H1 (cell line): ENCODE measurements around the gene CCDC175.

Experiments
- CHD2 ChIP-seq: IDR thresholded peaks from 2 replicates; pipeline ENCODE4 v1.6.1; 2012; ENCODE audit warnings: low read length, improper control_type of control experiment
- CTCF ChIP-seq, 3 experiments: IDR thresholded peaks; 1 replicate in 2 of 3; 2 replicates in 1 of 3; pipeline versions ENCODE4 v1.5.1 to v1.6.1; 2011; ENCODE audit warnings: low read length in 3 of 3, mild to moderate bottlenecking in 3 of 3, inconsistent platforms in 2 of 3, low read depth in 1 of 3, moderate library complexity in 1 of 3; ENCODE audit not compliant: insufficient read depth in 1 of 3; ENCODE audit errors: control extremely low read depth in 1 of 3
- EP300 ChIP-seq, 2 experiments: IDR thresholded peaks; 1 replicate in 1 of 2; 2 replicates in 1 of 2; pipeline ENCODE4 v1.6.1; 2011 to 2012; ENCODE audit warnings: low read depth in 2 of 2, low read length in 2 of 2, mild to moderate bottlenecking in 2 of 2, borderline replicate concordance in 1 of 2, inconsistent platforms in 1 of 2, moderate library complexity in 1 of 2
- EZH2 ChIP-seq: fragments of 200-600 bp; sonication (generic); IDR thresholded peaks from 2 replicates; pipeline ENCODE4 v1.7.1; 2012; ENCODE audit warnings: low read depth, mild to moderate bottlenecking, moderate library complexity, low read length, inconsistent platforms; ENCODE audit not compliant: severe bottlenecking
- KDM5A ChIP-seq: fragments of 200-600 bp; IDR thresholded peaks from 2 replicates; pipeline ENCODE4 v1.7.1; 2012; ENCODE audit warnings: mild to moderate bottlenecking, low read length, inconsistent platforms, mixed read lengths
- PHF8 ChIP-seq: fragments of 200-600 bp; sonication (generic); conservative IDR thresholded peaks from 2 replicates; pipeline ENCODE4 v1.7.1; 2012; ENCODE audit warnings: low read depth, mild to moderate bottlenecking, inconsistent platforms, low read length, moderate library complexity
- POLR2AphosphoS5 ChIP-seq: IDR thresholded peaks from 2 replicates; pipeline ENCODE4 v1.6.1; 2011; ENCODE audit warnings: low read depth, low read length
- ZNF274 ChIP-seq: IDR thresholded peaks from 2 replicates; pipeline ENCODE4 v1.7.0; 2012; ENCODE audit warnings: low read length, borderline replicate concordance; ENCODE audit errors: extremely low read depth

GRCh38 chr14:59565087-59565486 is 11.5 kb downstream of the CCDC175 start:
- TF ChIP-seq CTCF (IDR thresholded peaks at IDR 0.05; ENCODE audit: control extremely low read depth in 1 of 3, insufficient read depth in 1 of 3, low read depth in 1 of 3, low read length in 3 of 3) (no peak), ZNF274 (no peak), POLR2AphosphoS5 (no peak), CHD2 (no peak), EZH2 (no peak), EP300 (IDR thresholded peaks at IDR 0.05; ENCODE audit: borderline replicate concordance in 1 of 2, low read depth in 2 of 2, low read length in 2 of 2) (no peak), KDM5A (no peak), PHF8 (no peak)
